H7 (cell line): ENCODE measurements around the gene TUBGCP6. TPM values are rescaled to one million over a fixed set of nuclear protein-coding genes. Genes with fewer than 3 reads are reported as not detected.

Experiments
- DNase-seq: peaks from one replicate; pipeline ENCODE4 v3.0.0; 2012
- H3K27me3 ChIP-seq: 2 replicates; pipeline ENCODE4 v1.6.0; 2011; ENCODE audit warnings: mild to moderate bottlenecking, low read length; ENCODE audit not compliant: control insufficient read depth, insufficient read depth
- H3K36me3 ChIP-seq: replicated peaks from 2 replicates; pipeline ENCODE4 v1.5.1; 2011; ENCODE audit warnings: low read length; ENCODE audit not compliant: control insufficient read depth, insufficient read depth
- H3K4me3 ChIP-seq: 2 replicates; pipeline ENCODE4 v1.5.1; 2011; ENCODE audit warnings: low read depth, mild to moderate bottlenecking, control low read depth, low read length, moderate library complexity; ENCODE audit not compliant: insufficient read depth
- total RNA-seq: library from RNA; depleted of rRNA; stranded (reverse); fragments of >200 nt; shearing (Covaris generic); gene quantifications from 2 replicates; pipeline ENCODE4 v1.2.3, GENCODE V29; 2014

The TUBGCP6 gene
- total RNA-seq, 1 experiment from 2014 or later: 24.0 TPM

- no peak for DNase-seq
- Histone ChIP-seq H3K4me3 (no peak overlapping the region), H3K27me3 (peaks cover 9% of the 10 kb centered on the region), H3K36me3 (peaks cover 3% of the 10 kb centered on the region)
Measured at GRCh38 chr22:50189184-50189848, 55.5 kb downstream of the TUBGCP6 start.

GRCh38 chr22:50188356-50188755, 56.5 kb downstream of the TUBGCP6 start:
- no peak for DNase-seq
- Histone ChIP-seq H3K36me3 (peaks cover 3% of the 10 kb centered on the region), H3K27me3 (peaks cover 9% of the 10 kb centered on the region), H3K4me3 (no peak overlapping the region)

GRCh38 chr22:50186761-50187523, 57.9 kb downstream of the TUBGCP6 start:
- peaks cover 3% of the 10 kb centered on the region; the same call in 1 of the 2 replicates for H3K36me3 ChIP-seq
- peak; percentile 80 for DNase-seq
- peaks cover 9% of the 10 kb centered on the region for H3K27me3 ChIP-seq
- peak overlapping the region; percentile 61 for H3K4me3 ChIP-seq

- peak; percentile 84 for DNase-seq
- H3K27me3 ChIP-seq: peaks cover 9% of the 10 kb centered on the region
- H3K4me3 ChIP-seq: peak overlapping the region; percentile 61
- peaks cover 3% of the 10 kb centered on the region; the same call in 1 of the 2 replicates for H3K36me3 ChIP-seq
Measured at GRCh38 chr22:50186181-50186714, 58.6 kb downstream of the TUBGCP6 start.

GRCh38 chr22:50185375-50186087, 59.3 kb downstream of the TUBGCP6 start, which contains the start of gene TRABD:
TSS of gene TRABD (plus strand) at chr22:50185913. CDS start at chr22:50193061, 7,148 bp downstream.
- peaks cover 9% of the 10 kb centered on the region for H3K27me3 ChIP-seq
- H3K36me3 ChIP-seq: peaks cover 3% of the 10 kb centered on the region; the same call in 1 of the 2 replicates
- H3K4me3 ChIP-seq: peak within 1 kb of the TSS; percentile 66
- DNase-seq: peak; percentile 100

- Histone ChIP-seq H3K27me3 (peaks cover 9% of the 10 kb centered on the region), H3K4me3 (peak overlapping the region; percentile 66), H3K36me3 (peaks cover 3% of the 10 kb centered on the region; the same call in 1 of the 2 replicates)
- DNase-seq: peak; percentile 86
Measured at GRCh38 chr22:50184902-50185374, 59.9 kb downstream of the TUBGCP6 start.

- Histone ChIP-seq H3K4me3 (peak overlapping the region; percentile 66), H3K27me3 (peaks cover 9% of the 10 kb centered on the region), H3K36me3 (peaks cover 3% of the 10 kb centered on the region; the same call in 1 of the 2 replicates)
- DNase-seq: peak; percentile 83
Measured at GRCh38 chr22:50184004-50184901, 60.6 kb downstream of the TUBGCP6 start.

- Histone ChIP-seq H3K36me3 (no peaks in the 10 kb centered on the region; the same call in 1 of the 2 replicates), H3K4me3 (no peak overlapping the region), H3K27me3 (peaks cover 9% of the 10 kb centered on the region)
- DNase-seq: no peak
Measured at GRCh38 chr22:50183141-50183971, 61.5 kb downstream of the TUBGCP6 start.

GRCh38 chr22:50182176-50183081, 62.4 kb downstream of the TUBGCP6 start:
- no peak overlapping the region for H3K4me3 ChIP-seq
- no peaks in the 10 kb centered on the region; the same call in 1 of the 2 replicates for H3K36me3 ChIP-seq
- no peak for DNase-seq
- H3K27me3 ChIP-seq: peaks cover 9% of the 10 kb centered on the region

GRCh38 chr22:50180727-50181521, 63.9 kb downstream of the TUBGCP6 start:
- DNase-seq: no peak
- H3K36me3 ChIP-seq: no peaks in the 10 kb centered on the region; the same call in 1 of the 2 replicates
- peaks cover 9% of the 10 kb centered on the region for H3K27me3 ChIP-seq
- no peak overlapping the region for H3K4me3 ChIP-seq

GRCh38 chr22:50179937-50180726, 64.7 kb downstream of the TUBGCP6 start:
- Histone ChIP-seq H3K36me3 (no peaks in the 10 kb centered on the region; the same call in 1 of the 2 replicates), H3K4me3 (no peak overlapping the region), H3K27me3 (peaks cover 5% of the 10 kb centered on the region)
- DNase-seq: no peak
